H1 (cell line): ENCODE results near the gene GDPD4. TPM values are rescaled to one million over a fixed set of nuclear protein-coding genes. Genes with fewer than 3 reads are reported as not detected.

Source experiments
- CTCF ChIA-PET: fragments of 300-600 bp; sonication (Branson Sonifier 250); formaldehyde crosslinking; loops from one replicate; lab custom pipeline; 2021; ENCODE audit not compliant: partially characterized antibody; lab: Charles Lee
- POLR2A ChIA-PET: fragments of 300-600 bp; sonication (Branson Sonifier 250); formaldehyde crosslinking; loops from one replicate; lab custom pipeline; 2021; ENCODE audit warnings: inconsistent platforms; ENCODE audit not compliant: partially characterized antibody; lab: Charles Lee
- DNase-seq, 2 experiments: peaks; one replicate each; pipeline versions ENCODE4 v3.0.0 to v3.0.0-alpha.2; 2010 to 2022; ENCODE audit warnings: low spot score in 2 of 2, low read depth in 1 of 2, mixed read lengths in 1 of 2
- FAIRE-seq: peaks from 2 replicates; lab custom pipeline; 2011; peaks lifted over from hg19 to GRCh38; lab: Jason Lieb, UNC
- H2AFZ ChIP-seq: 2 replicates; pipeline ENCODE4 v1.8.1; 2012; ENCODE audit warnings: low read length, inconsistent platforms
- H2AK5ac ChIP-seq: 2 replicates; pipeline ENCODE4 v1.6.1; 2013; ENCODE audit warnings: low read depth, low read length
- H2BK120ac ChIP-seq: replicated peaks from 2 replicates; pipeline ENCODE3; 2013; ENCODE audit warnings: low read depth, low read length, inconsistent platforms
- H2BK12ac ChIP-seq: 2 replicates; pipeline ENCODE4 v1.6.1; 2013; ENCODE audit warnings: low read depth, low read length
- H2BK15ac ChIP-seq: 2 replicates; pipeline ENCODE4 v1.6.1; 2013; ENCODE audit warnings: low read length
- H2BK20ac ChIP-seq: 2 replicates; pipeline ENCODE4 v1.6.1; 2013; ENCODE audit warnings: low read length
- H2BK5ac ChIP-seq: 2 replicates; pipeline ENCODE4 v1.6.1; 2013; ENCODE audit warnings: low read depth, low read length
- H3K14ac ChIP-seq: 2 replicates; pipeline ENCODE4 v1.6.1; 2013; ENCODE audit warnings: inconsistent platforms; ENCODE audit not compliant: insufficient read length
- H3K18ac ChIP-seq: 2 replicates; pipeline ENCODE4 v1.6.1; 2013; ENCODE audit warnings: low read length; ENCODE audit errors: extremely low read depth
- H3K23ac ChIP-seq: 2 replicates; pipeline ENCODE4 v1.6.1; 2013; ENCODE audit warnings: inconsistent platforms; ENCODE audit not compliant: insufficient read length
- H3K23me2 ChIP-seq: 2 replicates; pipeline ENCODE4 v1.6.1; 2013; ENCODE audit warnings: low read depth, low read length
- H3K27ac ChIP-seq: 2 replicates; pipeline ENCODE4 v1.6.1; 2011; ENCODE audit warnings: low read depth, low read length, inconsistent platforms
- H3K27me3 ChIP-seq, 4 experiments: replicated peaks in 1 of 4; 1 replicate in 1 of 4; 2 replicates in 3 of 4; pipeline versions ENCODE4 v1.6.1 to v1.8.1; 2011 to 2013; ENCODE audit warnings: low read length in 3 of 4, mild to moderate bottlenecking in 3 of 4, inconsistent platforms in 2 of 4, mixed read lengths in 2 of 4, moderate library complexity in 1 of 4; ENCODE audit not compliant: control insufficient read depth in 3 of 4, insufficient read depth in 3 of 4; ENCODE audit errors: extremely low read depth in 1 of 4
- H3K36me3 ChIP-seq, 4 experiments: 2 replicates each; pipeline versions ENCODE4 v1.6.1 to v1.8.1; 2011 to 2013; ENCODE audit warnings: mild to moderate bottlenecking in 4 of 4, low read length in 3 of 4, moderate library complexity in 2 of 4, control low read depth in 1 of 4, inconsistent platforms in 1 of 4; ENCODE audit not compliant: insufficient read depth in 4 of 4, control insufficient read depth in 2 of 4
- H3K4ac ChIP-seq: replicated peaks from 2 replicates; pipeline ENCODE3; 2013; ENCODE audit warnings: low read length, low read depth, mixed read lengths, inconsistent platforms; ENCODE audit not compliant: insufficient read length
- H3K4me1 ChIP-seq, 4 experiments: replicated peaks in 1 of 4; 1 replicate in 1 of 4; 2 replicates in 3 of 4; pipeline versions ENCODE4 v1.6.1 to v1.8.1; 2011 to 2013; ENCODE audit warnings: low read length in 3 of 4, inconsistent platforms in 2 of 4, mixed read lengths in 1 of 4; ENCODE audit not compliant: insufficient read depth in 4 of 4, control insufficient read depth in 3 of 4
- H3K4me2 ChIP-seq, 2 experiments: 2 replicates each; pipeline versions ENCODE4 v1.6.1 to v1.8.1; 2011 to 2013; ENCODE audit warnings: low read depth in 2 of 2, low read length in 2 of 2, control low read depth in 1 of 2, inconsistent platforms in 1 of 2, mild to moderate bottlenecking in 1 of 2; ENCODE audit not compliant: insufficient read depth in 1 of 2
- H3K4me3 ChIP-seq, 4 experiments: fragments of 200-600, 300-600 bp in 1 of 4; sonication (generic), shearing (Covaris generic), sonication (Bioruptor Twin) in 1 of 4; 2 replicates each; pipeline versions ENCODE4 v1.5.1 to v1.8.1; 2011 to 2016; ENCODE audit warnings: low read length in 4 of 4, low read depth in 3 of 4, control low read depth in 2 of 4, inconsistent platforms in 2 of 4, mild to moderate bottlenecking in 2 of 4, mixed read lengths in 1 of 4, moderate library complexity in 1 of 4; ENCODE audit not compliant: insufficient read depth in 2 of 4; ENCODE audit errors: extremely low read depth in 1 of 4
- H3K56ac ChIP-seq: replicated peaks from 2 replicates; pipeline ENCODE3; 2013; ENCODE audit warnings: low read depth, mild to moderate bottlenecking, mixed read lengths, low read length, inconsistent platforms; ENCODE audit not compliant: insufficient read length
- H3K79me1 ChIP-seq: 2 replicates; pipeline ENCODE4 v1.6.1; 2013; ENCODE audit warnings: low read depth, low read length, control low read depth
- H3K79me2 ChIP-seq, 2 experiments: 2 replicates each; pipeline versions ENCODE4 v1.6.1 to v1.8.1; 2012 to 2013; ENCODE audit warnings: low read length in 2 of 2, mild to moderate bottlenecking in 2 of 2, inconsistent platforms in 1 of 2; ENCODE audit not compliant: insufficient read depth in 2 of 2, control insufficient read depth in 1 of 2
- H3K9ac ChIP-seq, 4 experiments: replicated peaks in 1 of 4; 1 replicate in 1 of 4; 2 replicates in 3 of 4; pipeline versions ENCODE4 v1.6.1 to v1.8.1; 2011 to 2013; ENCODE audit warnings: low read depth in 3 of 4, low read length in 3 of 4, control low read depth in 2 of 4, mild to moderate bottlenecking in 2 of 4, moderate library complexity in 2 of 4, inconsistent platforms in 1 of 4; ENCODE audit errors: extremely low read depth in 1 of 4
- H3K9me3 ChIP-seq, 2 experiments: 2 replicates each; pipeline versions ENCODE4 v1.6.1 to v1.8.1; 2012 to 2013; ENCODE audit warnings: mild to moderate bottlenecking in 2 of 2, moderate library complexity in 2 of 2, control low read depth in 1 of 2, inconsistent platforms in 1 of 2, low read depth in 1 of 2, low read length in 1 of 2, mixed read lengths in 1 of 2; ENCODE audit not compliant: insufficient read depth in 2 of 2
- H4K20me1 ChIP-seq, 2 experiments: replicated peaks in 1 of 2; 2 replicates each; pipeline versions ENCODE3 to v1.8.1; 2011 to 2013; ENCODE audit warnings: inconsistent platforms in 2 of 2, low read length in 2 of 2, mild to moderate bottlenecking in 1 of 2; ENCODE audit not compliant: insufficient read depth in 2 of 2, control insufficient read depth in 1 of 2
- H4K5ac ChIP-seq: 2 replicates; pipeline ENCODE4 v1.6.1; 2013; ENCODE audit warnings: low read length, low read depth, mixed read lengths, inconsistent platforms; ENCODE audit not compliant: insufficient read length
- H4K8ac ChIP-seq: 2 replicates; pipeline ENCODE4 v1.8.0; 2013; ENCODE audit warnings: mild to moderate bottlenecking, moderate library complexity, low read length, inconsistent platforms; ENCODE audit not compliant: insufficient read depth; ENCODE audit errors: extremely low read depth
- H4K91ac ChIP-seq: replicated peaks from 2 replicates; pipeline ENCODE3; 2013; ENCODE audit warnings: low read length, mixed read lengths, inconsistent platforms; ENCODE audit not compliant: insufficient read length
- TBP ChIP-seq: IDR thresholded peaks from 2 replicates; pipeline ENCODE4 v1.6.1; 2011; ENCODE audit warnings: low read depth, low read length, improper control_type of control experiment
- WGBS, 2 experiments: shearing (Covaris generic) in 1 of 2; methylation state at CpG; one replicate each; pipeline versions ENCODE4 v1.1.6 to v1.1.7; 2013 to 2015; ENCODE audit warnings: low lambda C conversion rate in 2 of 2, mixed read lengths in 2 of 2, inconsistent platforms in 1 of 2, low coverage in 1 of 2, missing lambda C conversion rate in 1 of 2; ENCODE audit not compliant: insufficient replicate concordance in 2 of 2, insufficient coverage in 1 of 2, insufficient read length in 1 of 2; ENCODE audit errors: extremely low coverage in 1 of 2, missing lambda C conversion rate in 1 of 2; 5-methylcytosine and 5-hydroxymethylcytosine counted together
- polyA plus RNA-seq, 7 experiments: library from polyadenylated mRNA; depleted of rRNA in 3 of 7; stranded (reverse) in 5 of 7; unstranded in 2 of 7; fragments of >200 nt in 5 of 7; fragments of 200-250 nt in 2 of 7; gene quantifications; 1 replicate in 5 of 7; 2 replicates in 1 of 7; 4 replicates in 1 of 7; pipeline versions ENCODE4 v1.2.1 to v1.2.3, GENCODE V29; 2011 to 2013; ENCODE audit warnings: missing spikeins in 2 of 7, mixed read lengths in 2 of 7
- total RNA-seq: library from RNA; stranded (reverse); fragmentation: NEBNext Ultra II Directional; extraction: Animal tissue kit (Norgen Biotek cat#: 25700); gene quantifications from 2 replicates; pipeline ENCODE4 v1.2.1, GENCODE V29; 2021

GDPD4 gene
- total and polyA plus RNA-seq, 2 of the 8 experiments (the other 6 are each of a cell fraction or from before 2014, with no cell fraction given) = not detected

DNA sequence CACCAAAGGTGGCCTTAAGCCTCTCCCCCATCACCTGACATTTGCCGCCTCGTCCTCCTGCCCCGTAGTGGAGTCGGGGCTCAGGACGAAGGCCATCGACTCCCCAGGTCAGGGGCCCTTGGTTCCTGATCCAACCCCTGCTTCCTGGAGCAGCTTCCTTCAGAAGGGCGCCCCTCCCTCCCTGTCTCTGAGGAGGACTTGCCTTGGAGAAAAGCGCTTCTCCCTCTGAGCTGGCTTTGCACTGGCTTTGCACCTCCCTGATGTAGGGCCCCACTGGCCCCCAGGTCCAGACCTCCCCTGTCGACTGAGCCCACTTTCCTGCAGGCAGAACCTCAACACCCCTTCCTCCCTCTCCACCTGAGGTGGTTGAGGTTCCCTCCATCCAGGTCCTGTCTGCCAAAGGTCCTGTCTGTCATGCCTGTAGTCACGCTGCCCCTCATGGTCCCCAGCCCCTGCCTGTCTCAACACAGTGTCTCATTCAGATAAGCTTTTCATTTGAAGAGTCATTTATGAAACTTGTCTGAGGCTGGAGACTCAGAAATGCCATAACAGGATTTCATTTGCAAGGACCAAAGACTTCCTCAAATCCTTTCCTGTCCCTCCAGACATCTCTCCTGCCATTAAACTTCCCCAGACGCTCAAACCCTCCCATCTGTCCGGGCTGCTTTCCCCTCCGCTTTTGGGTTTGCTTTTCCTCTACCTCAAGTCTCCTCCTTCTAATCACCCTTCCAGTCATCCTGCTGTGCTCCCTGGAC is 95.0 kb downstream of the GDPD4 start:
- H2BK12ac ChIP-seq = no peak overlapping the region
- no peaks in the 10 kb centered on the region for H3K9me3 ChIP-seq
- no peak overlapping the region for H3K56ac ChIP-seq
- no peaks in the 10 kb centered on the region; a peak in 1 of 7 replicates for H3K27me3 ChIP-seq
- H3K18ac ChIP-seq = no peak overlapping the region
- FAIRE-seq (no peak), DNase-seq (no peak)
- POLR2A ChIA-PET = interaction anchor here (0.6 to 0.7 kb wide), 2 partner anchors 32 to 103 kb away, joined by 3 read pairs; no protein-coding TSS in a partner anchor
- no peak overlapping the region for H2AFZ ChIP-seq
- H3K79me1 ChIP-seq = no peaks in the 10 kb centered on the region
- no peak overlapping the region for H3K4me2 ChIP-seq
- no peaks in the 10 kb centered on the region for H4K20me1 ChIP-seq
- TF ChIP-seq TBP = no peak
- CTCF ChIA-PET = interaction anchor here (1.1 to 5.9 kb wide), 5 partner anchors 12 to 413 kb away, joined by 3 to 35 read pairs (median 3); no protein-coding TSS in a partner anchor
- no peak overlapping the region for H3K14ac ChIP-seq
- H2AK5ac ChIP-seq = no peak overlapping the region
- no peak overlapping the region for H2BK120ac ChIP-seq
- no peaks in the 10 kb centered on the region for H3K36me3 ChIP-seq
- H2BK20ac ChIP-seq = no peak overlapping the region
- H3K4me3 ChIP-seq = no peak overlapping the region
- H4K91ac ChIP-seq = no peak overlapping the region
- H4K5ac ChIP-seq = no peak overlapping the region
- no peaks in the 10 kb centered on the region; a peak in 1 of 7 replicates for H3K4me1 ChIP-seq
- 93% methylated on average over 8 of the region's 13 CpGs; no CpG with 5 or more reads in 1 of the 2 experiments for WGBS, 2 experiments
- no peaks in the 10 kb centered on the region for H3K23me2 ChIP-seq
- 0 out of 7 replicates have a peak overlapping the region, but pooled peaks of 1 of the 4 experiments have one; percentile 14 for H3K9ac ChIP-seq
- H3K23ac ChIP-seq = no peak overlapping the region
- no peak overlapping the region for H2BK15ac ChIP-seq
- no peak overlapping the region for H2BK5ac ChIP-seq
- H4K8ac ChIP-seq = 0 out of 2 replicates have a peak overlapping the region, but pooled peaks have one; percentile 18
- no peak overlapping the region for H3K4ac ChIP-seq
- no peak overlapping the region for H3K27ac ChIP-seq
- H3K79me2 ChIP-seq = no peaks in the 10 kb centered on the region
